CD4-positive, alpha-beta memory T cell (primary cell): Measurements from ENCODE around the gene MCTS1. TPM values are rescaled to one million over a fixed set of nuclear protein-coding genes. Genes with fewer than 3 reads are reported as not detected.
A peak's percentile ranks its signal among the peaks of the same experiment; 100 is the strongest.

ENCODE experiments used
- CTCF ChIA-PET: fragments of 350-600 bp; sonication (Branson Sonifier 250); formaldehyde crosslinking; loops from one replicate; lab custom pipeline; 2021; ENCODE audit warnings: inconsistent platforms; ENCODE audit not compliant: partially characterized antibody; lab: Charles Lee
- POLR2A ChIA-PET: fragments of 350-600 bp; sonication (Branson Sonifier 250); formaldehyde crosslinking; loops from one replicate; lab custom pipeline; 2021; ENCODE audit not compliant: partially characterized antibody; lab: Charles Lee
- DNase-seq, 5 donors: peaks; one replicate each; pipeline versions ENCODE4 v3.0.0 to v3.0.0-alpha.2; 2020 to 2022; ENCODE audit warnings: mixed read lengths in 1 of 5
- H3K27ac ChIP-seq: one replicate; pipeline ENCODE4 v1.7.0; 2013; ENCODE audit warnings: low read depth, low read length
- H3K27me3 ChIP-seq: 2 replicates; pipeline ENCODE4 v1.7.0; 2013; ENCODE audit warnings: mild to moderate bottlenecking, low read length, moderate library complexity; ENCODE audit not compliant: insufficient read depth
- H3K36me3 ChIP-seq: 2 replicates; pipeline ENCODE4 v1.7.0; 2013; ENCODE audit warnings: mild to moderate bottlenecking, low read length, moderate library complexity; ENCODE audit not compliant: insufficient read depth
- H3K4me1 ChIP-seq: 2 replicates; pipeline ENCODE4 v1.7.0; 2013; ENCODE audit warnings: mild to moderate bottlenecking, low read length, moderate library complexity; ENCODE audit not compliant: insufficient read depth
- H3K4me3 ChIP-seq, 2 donors: one replicate each; pipeline ENCODE4 v1.7.0; 2013; ENCODE audit warnings: low read length in 2 of 2, mild to moderate bottlenecking in 1 of 2
- H3K9me3 ChIP-seq, 2 donors: one replicate each; pipeline ENCODE4 v1.7.0; 2013; ENCODE audit warnings: low read length in 2 of 2, control low read depth in 1 of 2; ENCODE audit not compliant: control insufficient read depth in 1 of 2
- H3K27ac Mint-ChIP-seq, 7 donors: one replicate each; pipeline ENCODE4 v1.8.0; 2020 to 2021; ENCODE audit warnings: mixed read lengths in 7 of 7, mild to moderate bottlenecking in 6 of 7, inconsistent platforms in 3 of 7, moderate library complexity in 3 of 7
- H3K27me3 Mint-ChIP-seq, 2 donors: one replicate each; pipeline ENCODE4 v1.8.0; 2020 to 2021; ENCODE audit warnings: mixed read lengths in 2 of 2
- H3K36me3 Mint-ChIP-seq, 2 donors: one replicate each; pipeline ENCODE4 v1.8.0; 2020 to 2021; ENCODE audit warnings: mixed read lengths in 2 of 2, inconsistent platforms in 1 of 2, mild to moderate bottlenecking in 1 of 2
- H3K4me1 Mint-ChIP-seq, 4 donors: one replicate each; pipeline ENCODE4 v1.8.0; 2020 to 2021; ENCODE audit warnings: mixed read lengths in 4 of 4, mild to moderate bottlenecking in 1 of 4
- H3K4me3 Mint-ChIP-seq, 8 donors: one replicate each; pipeline ENCODE4 v1.8.0; 2020 to 2021; ENCODE audit warnings: mixed read lengths in 8 of 8, mild to moderate bottlenecking in 7 of 8, moderate library complexity in 6 of 8, inconsistent platforms in 3 of 8
- H3K9me3 Mint-ChIP-seq, 8 donors: one replicate each; pipeline ENCODE4 v1.8.0; 2020 to 2021; ENCODE audit warnings: mixed read lengths in 8 of 8, mild to moderate bottlenecking in 5 of 8, inconsistent platforms in 3 of 8, moderate library complexity in 1 of 8
- intact Hi-C: fragments of 100-400 bp; cut with micrococcal nuclease; formaldehyde crosslinking; loops from one replicate; pipeline ENCODE4 v1.15.1; 2023
- polyA plus RNA-seq, 2 donors: library from polyadenylated mRNA; unstranded; fragments of 300-500 nt; fragmentation: Illumina TruSeq; gene quantifications; one replicate each; pipeline ENCODE4 v1.2.3, GENCODE V29; 2021
- total RNA-seq, 2 experiments: library from RNA; stranded (reverse); gene quantifications; one replicate each; pipeline ENCODE4 v1.2.3, GENCODE V29; 2021

MCTS1 gene
- total and polyA plus RNA-seq, 4 experiments from 2014 or later = 29.1 to 75.8 (median 54.0) TPM

DNA sequence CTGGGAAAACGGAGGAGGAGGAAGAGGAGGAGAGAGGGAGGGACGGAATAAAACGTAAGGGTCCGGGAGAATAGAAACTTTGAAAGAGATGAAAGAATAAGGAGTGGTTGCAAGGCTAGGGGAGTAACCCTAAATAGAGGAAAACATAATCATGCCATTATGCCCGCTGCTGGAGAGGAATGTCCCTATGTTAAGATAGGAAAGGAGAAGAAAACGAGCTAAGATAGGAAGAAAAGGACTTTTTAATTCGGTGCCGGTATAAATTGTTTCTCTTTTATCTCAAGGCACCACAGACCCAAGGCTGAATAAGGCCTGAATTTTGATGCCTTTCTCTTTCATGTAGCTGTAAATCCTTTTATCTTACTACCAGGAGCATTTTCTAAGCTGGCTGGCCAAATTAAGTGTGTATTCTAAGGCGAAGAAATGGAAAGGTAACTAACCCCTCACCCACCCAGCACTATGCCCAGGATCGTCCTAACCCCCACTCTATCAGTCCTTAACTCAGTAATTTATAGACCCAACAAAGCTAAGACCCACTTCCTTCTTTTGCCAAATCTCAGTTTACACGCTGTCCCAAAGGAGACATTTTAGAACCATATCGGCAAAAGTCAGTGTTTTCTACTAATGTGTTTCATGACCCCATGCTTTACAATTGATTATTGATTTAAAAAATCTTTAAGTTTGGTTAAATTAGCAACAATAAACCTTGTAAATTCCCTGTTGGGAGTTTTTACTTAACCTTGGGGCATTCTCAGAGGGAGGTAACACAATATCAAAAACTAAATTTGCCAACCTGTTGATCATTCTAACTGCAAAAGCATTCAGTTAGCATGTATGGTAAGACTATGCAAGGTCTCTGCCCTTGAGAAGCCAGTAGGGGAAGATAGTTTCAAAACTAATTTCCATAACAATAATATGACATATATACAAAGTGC is 42.0 kb upstream of the MCTS1 start:
- H3K36me3 Mint-ChIP-seq = peaks cover 0 to 22% of the 10 kb centered on the region in 2 donors
- CTCF ChIA-PET = interaction anchor here (2.2 kb wide), 1 partner anchor 42 kb away, joined by 12 read pairs; the partner anchor contains the start of gene MCTS1

DNA sequence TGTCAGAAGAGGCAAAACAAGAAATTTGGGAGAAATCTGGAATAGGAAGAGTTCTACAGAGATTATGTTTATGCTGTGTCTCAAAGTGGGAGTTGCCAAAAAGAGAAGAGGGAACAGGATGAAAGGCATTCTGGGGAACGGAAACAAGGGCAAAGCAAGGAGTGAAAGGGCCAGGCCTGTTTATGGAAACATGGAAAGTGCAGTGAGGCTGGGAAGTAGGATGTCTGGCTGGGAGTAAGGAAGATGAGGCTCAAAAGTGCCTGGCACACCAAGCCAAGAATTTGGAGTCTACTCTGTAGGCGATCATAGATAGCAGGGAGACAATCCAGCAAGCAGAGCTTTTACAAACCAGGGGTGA is 41.4 kb upstream of the MCTS1 start:
- H3K36me3 ChIP-seq = no peaks in the 10 kb centered on the region
- Mint-ChIP-seq H3K9me3 (no peaks in the 10 kb centered on the region), H3K4me1 (peaks cover 3 to 34% (median 10%) of the 10 kb centered on the region in 4 donors), H3K27ac (peak overlapping the region in 4 of 7 donors; percentile 54 to 97 (median 78)), H3K27me3 (no peaks in the 10 kb centered on the region), H3K4me3 (peak overlapping the region in 1 of 8 donors; percentile 31), H3K36me3 (peaks cover 0 to 18% of the 10 kb centered on the region in 2 donors)
- H3K27me3 ChIP-seq = no peaks in the 10 kb centered on the region
- ChIA-PET CTCF (interaction anchor here (2.2 kb wide), 1 partner anchor 41 kb away, joined by 12 read pairs; the partner anchor contains the start of gene MCTS1), POLR2A (interaction anchor here (0.5 to 5.4 kb wide), 2 partner anchors 41 to 199 kb away, joined by 3 to 136 read pairs; partner anchors contain the start of gene MCTS1)
- no peak overlapping the region for H3K27ac ChIP-seq
- intact Hi-C loops = loop anchor here (5.0 kb wide), 1 partner anchor 75 kb away; no protein-coding TSS in a partner anchor
- H3K4me1 ChIP-seq = peaks cover 22% of the 10 kb centered on the region
- no peak overlapping the region for H3K4me3 ChIP-seq
- H3K9me3 ChIP-seq = no peaks in the 10 kb centered on the region
- no peak for DNase-seq

More for the DNA sequence above, 42.0 kb upstream of the MCTS1 start:
- Histone ChIP-seq H3K9me3 (no peaks in the 10 kb centered on the region), H3K27ac (peak overlapping the region; percentile 91), H3K4me1 (peaks cover 26% of the 10 kb centered on the region), H3K27me3 (no peaks in the 10 kb centered on the region), H3K36me3 (no peaks in the 10 kb centered on the region), H3K4me3 (peak overlapping the region; percentile 6 to 59)
- no peaks in the 10 kb centered on the region for H3K27me3 Mint-ChIP-seq
- no peak for DNase-seq
- intact Hi-C loops = loop anchor here (1.0 to 5.0 kb wide), 3 partner anchors 42 to 75 kb away; partner anchors contain the start of genes C1GALT1C1 and MCTS1
- no peaks in the 10 kb centered on the region for H3K9me3 Mint-ChIP-seq
- H3K27ac Mint-ChIP-seq = peak overlapping the region; percentile 94 to 98 (median 96)
- POLR2A ChIA-PET = interaction anchor here (0.5 to 5.4 kb wide), 13 partner anchors 8 to 311 kb away, joined by 3 to 136 read pairs (median 4); partner anchors contain the start of genes C1GALT1C1, MCTS1 and ZBTB33
- peaks cover 7 to 39% (median 13%) of the 10 kb centered on the region in 4 donors for H3K4me1 Mint-ChIP-seq
- peak overlapping the region; percentile 91 to 99 (median 94) for H3K4me3 Mint-ChIP-seq

DNA sequence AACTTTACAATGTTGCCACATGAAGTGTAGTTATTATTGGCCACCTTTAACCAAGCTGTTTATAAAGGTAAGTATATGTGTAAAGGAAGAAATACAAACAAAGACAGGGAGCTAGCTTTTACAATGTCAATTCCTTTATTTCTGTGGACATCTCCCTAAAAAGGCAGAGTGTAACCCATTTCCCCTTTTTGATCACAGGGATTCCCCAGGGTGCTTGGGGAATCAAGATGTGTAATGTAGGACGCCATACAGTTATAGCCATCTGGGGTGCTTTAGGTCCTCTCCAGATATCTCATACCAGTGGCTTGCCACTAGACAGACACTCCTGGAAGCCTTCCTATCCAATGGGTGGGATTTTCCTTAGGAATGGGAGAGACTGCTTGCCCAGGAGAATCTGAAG is 39.0 kb upstream of the MCTS1 start:
- intact Hi-C loops = loop anchor here (5.0 kb wide), 1 partner anchor 78 kb away; no protein-coding TSS in a partner anchor
- Histone ChIP-seq H3K36me3 (no peaks in the 10 kb centered on the region), H3K9me3 (no peaks in the 10 kb centered on the region), H3K27ac (no peak overlapping the region), H3K4me3 (no peak overlapping the region), H3K4me1 (peaks cover 7% of the 10 kb centered on the region), H3K27me3 (no peaks in the 10 kb centered on the region)
- CTCF ChIA-PET = no interaction called here
- peaks cover 3 to 15% (median 4%) of the 10 kb centered on the region in 4 donors for H3K4me1 Mint-ChIP-seq
- H3K9me3 Mint-ChIP-seq = peaks cover 0 to 2% (median 0%) of the 10 kb centered on the region in 8 donors
- H3K27ac Mint-ChIP-seq = no peak overlapping the region
- H3K36me3 Mint-ChIP-seq = peaks cover 0 to 10% of the 10 kb centered on the region in 2 donors
- POLR2A ChIA-PET = no interaction called here
- no peaks in the 10 kb centered on the region for H3K27me3 Mint-ChIP-seq
- H3K4me3 Mint-ChIP-seq = no peak overlapping the region
- DNase-seq = no peak

DNA sequence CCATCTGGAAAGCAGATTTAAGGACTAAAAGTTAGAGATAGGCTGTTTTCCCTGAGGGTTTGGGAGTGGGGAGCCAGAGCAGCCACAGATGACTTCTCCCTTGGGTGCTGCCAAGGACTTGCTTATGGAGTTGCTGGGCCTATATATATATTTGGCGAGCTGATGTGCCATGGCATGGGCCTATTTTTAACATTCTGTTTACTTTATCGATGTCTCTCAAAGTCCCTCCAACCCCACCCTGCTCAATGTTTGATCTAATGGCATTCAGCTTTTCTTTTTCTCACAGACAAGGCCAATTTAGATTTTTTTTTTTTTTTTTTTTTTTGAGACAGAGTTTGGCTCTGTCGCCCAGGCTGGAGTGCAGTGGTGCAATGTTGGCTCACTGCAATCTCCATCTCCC is 37.1 kb upstream of the MCTS1 start:
- Mint-ChIP-seq H3K9me3 (peaks cover 0 to 2% (median 0%) of the 10 kb centered on the region in 8 donors), H3K36me3 (no peaks in the 10 kb centered on the region), H3K4me3 (no peak overlapping the region), H3K27ac (no peak overlapping the region), H3K27me3 (no peaks in the 10 kb centered on the region), H3K4me1 (peaks cover 2 to 10% (median 5%) of the 10 kb centered on the region in 4 donors)
- Histone ChIP-seq H3K9me3 (no peaks in the 10 kb centered on the region), H3K4me1 (peaks cover 7% of the 10 kb centered on the region), H3K36me3 (no peaks in the 10 kb centered on the region), H3K27ac (no peak overlapping the region), H3K27me3 (no peaks in the 10 kb centered on the region), H3K4me3 (no peak overlapping the region)
- CTCF ChIA-PET = no interaction called here
- POLR2A ChIA-PET = no interaction called here
- DNase-seq = no peak
- intact Hi-C loops = no loop called here

DNA sequence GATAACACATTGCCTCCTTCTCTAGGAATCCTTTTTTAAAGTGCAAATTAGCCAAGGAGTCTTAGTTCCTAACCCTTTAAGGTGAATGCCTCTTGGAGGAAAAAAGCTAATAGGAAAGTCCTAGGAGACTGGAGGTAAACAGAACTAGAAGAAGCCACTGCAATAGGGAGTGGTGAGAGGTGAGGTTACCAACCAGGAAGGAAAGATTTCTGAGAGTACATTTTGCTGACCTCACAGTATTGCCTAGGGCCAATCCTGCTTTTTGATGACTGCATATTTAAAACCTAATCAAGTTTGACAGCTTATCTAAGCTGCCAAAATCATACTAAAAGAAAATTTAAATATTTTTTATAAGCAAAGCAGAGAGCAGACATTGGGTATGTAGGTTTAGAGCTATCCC is 35.9 kb upstream of the MCTS1 start:
- ChIA-PET CTCF (no interaction called here), POLR2A (no interaction called here)
- Histone ChIP-seq H3K4me3 (no peak overlapping the region), H3K27me3 (no peaks in the 10 kb centered on the region), H3K36me3 (no peaks in the 10 kb centered on the region), H3K9me3 (no peaks in the 10 kb centered on the region), H3K4me1 (peaks cover 3% of the 10 kb centered on the region), H3K27ac (no peak overlapping the region)
- Mint-ChIP-seq H3K27ac (no peak overlapping the region), H3K27me3 (no peaks in the 10 kb centered on the region), H3K4me1 (peaks cover 0 to 5% (median under 1%) of the 10 kb centered on the region in 4 donors), H3K4me3 (no peak overlapping the region), H3K36me3 (no peaks in the 10 kb centered on the region), H3K9me3 (peaks cover 0 to 2% (median 0%) of the 10 kb centered on the region in 8 donors)
- DNase-seq = no peak
- intact Hi-C loops = no loop called here

DNA sequence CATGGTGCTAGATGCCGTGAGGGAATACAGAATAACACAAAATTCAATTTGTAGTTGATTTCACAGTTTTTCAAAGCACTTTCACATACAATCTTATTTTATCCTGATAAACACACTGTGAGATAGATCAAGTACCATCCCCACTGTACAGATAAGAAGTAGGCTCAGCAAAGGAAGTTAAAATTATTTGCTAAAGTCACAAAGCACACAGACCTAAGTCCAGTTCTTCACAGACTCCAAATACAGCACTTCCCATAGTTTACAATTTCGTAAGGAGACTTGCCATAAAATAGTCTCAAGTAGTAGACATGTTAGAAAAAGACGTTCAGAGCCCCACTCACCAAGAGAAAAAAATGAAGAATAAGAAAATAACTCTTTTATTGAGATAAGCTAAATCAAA is 35.3 kb upstream of the MCTS1 start:
- Mint-ChIP-seq H3K9me3 (peaks cover 0 to 2% (median 0%) of the 10 kb centered on the region in 8 donors), H3K27me3 (no peaks in the 10 kb centered on the region), H3K4me3 (no peak overlapping the region), H3K36me3 (no peaks in the 10 kb centered on the region), H3K27ac (peak overlapping the region in 1 of 7 donors; percentile 57), H3K4me1 (peaks cover 0 to 5% (median under 1%) of the 10 kb centered on the region in 4 donors)
- no peaks in the 10 kb centered on the region for H3K27me3 ChIP-seq
- no peak for DNase-seq
- CTCF ChIA-PET = no interaction called here
- intact Hi-C loops = no loop called here
- no peaks in the 10 kb centered on the region for H3K9me3 ChIP-seq
- no peak overlapping the region for H3K27ac ChIP-seq
- H3K4me1 ChIP-seq = peaks cover 3% of the 10 kb centered on the region
- no peaks in the 10 kb centered on the region for H3K36me3 ChIP-seq
- no peak overlapping the region for H3K4me3 ChIP-seq
- POLR2A ChIA-PET = no interaction called here
